Common myeloid progenitor, CD34-positive (primary cell): ENCODE measurements around the gene CD70.
A peak's percentile ranks its signal among the peaks of the same experiment; 100 is the strongest.
"Not testable (repeated sequence)": the region's sequence is repeated elsewhere in the genome, so short reads cannot be mapped to it uniquely, and the experiment has no call there.

ENCODE experiments used
- CTCF ChIA-PET: fragments of 350-600 bp; sonication (Branson Sonifier 250); formaldehyde crosslinking; loops from one replicate; lab custom pipeline; 2021; ENCODE audit warnings: antibody characterized with exemption; lab: Charles Lee
- POLR2A ChIA-PET: fragments of 350-600 bp; sonication (Branson Sonifier 250); formaldehyde crosslinking; loops from one replicate; lab custom pipeline; 2021; ENCODE audit warnings: antibody characterized with exemption; lab: Charles Lee
- DNase-seq, 3 donors: peaks; one replicate each; pipeline versions ENCODE4 v3.0.0 to v3.0.0-alpha.2; 2013
- H3K27ac ChIP-seq, 2 experiments: 1 replicate in 1 of 2; 2 replicates in 1 of 2; pipeline ENCODE4 v1.7.0; 2013; ENCODE audit warnings: inconsistent platforms in 2 of 2, low read length in 2 of 2, mild to moderate bottlenecking in 2 of 2, low read depth in 1 of 2, moderate library complexity in 1 of 2; ENCODE audit not compliant: severe bottlenecking in 2 of 2, insufficient read depth in 1 of 2, poor library complexity in 1 of 2
- H3K27me3 ChIP-seq, 5 experiments: replicated peaks in 2 of 5; 1 replicate in 3 of 5; 2 replicates in 2 of 5; pipeline versions ENCODE4 v1.6.1 to v1.7.0; 2013; ENCODE audit warnings: low read length in 4 of 5, mild to moderate bottlenecking in 2 of 5, moderate library complexity in 2 of 5, inconsistent platforms in 1 of 5; ENCODE audit not compliant: insufficient read depth in 5 of 5, control insufficient read depth in 4 of 5
- H3K36me3 ChIP-seq, 4 experiments: 1 replicate in 2 of 4; 2 replicates in 2 of 4; pipeline versions ENCODE4 v1.6.1 to v1.7.0; 2013; ENCODE audit warnings: low read length in 3 of 4, control low read depth in 1 of 4, mild to moderate bottlenecking in 1 of 4; ENCODE audit not compliant: control insufficient read depth in 4 of 4, insufficient read depth in 4 of 4
- H3K4me1 ChIP-seq, 4 experiments: 1 replicate in 3 of 4; 2 replicates in 1 of 4; pipeline versions ENCODE4 v1.6.1 to v1.7.1; 2013; ENCODE audit warnings: low read length in 3 of 4, mild to moderate bottlenecking in 3 of 4, control low read depth in 1 of 4, inconsistent platforms in 1 of 4, moderate library complexity in 1 of 4; ENCODE audit not compliant: control insufficient read depth in 4 of 4, insufficient read depth in 4 of 4; ENCODE audit errors: control extremely low read depth in 1 of 4
- H3K4me3 ChIP-seq, 7 experiments: 1 replicate in 4 of 7; 2 replicates in 3 of 7; pipeline versions ENCODE4 v1.5.1 to v1.7.0; 2013; ENCODE audit warnings: mild to moderate bottlenecking in 7 of 7, low read length in 6 of 7, moderate library complexity in 6 of 7, inconsistent platforms in 2 of 7, low read depth in 2 of 7, control low read depth in 1 of 7; ENCODE audit not compliant: insufficient read depth in 4 of 7, control insufficient read depth in 1 of 7; ENCODE audit errors: extremely low read depth in 1 of 7
- H3K9me3 ChIP-seq, 5 experiments: 1 replicate in 4 of 5; 2 replicates in 1 of 5; pipeline versions ENCODE4 v1.6.1 to v1.7.1; 2013; ENCODE audit warnings: low read length in 4 of 5, mild to moderate bottlenecking in 2 of 5, inconsistent platforms in 1 of 5, low read depth in 1 of 5, moderate library complexity in 1 of 5; ENCODE audit not compliant: control insufficient read depth in 4 of 5, insufficient read depth in 2 of 5; ENCODE audit errors: control extremely low read depth in 1 of 5
- WGBS: methylation state at CpG from one replicate; pipeline ENCODE4 v1.1.5; 2013; ENCODE audit not compliant: insufficient coverage; 5-methylcytosine and 5-hydroxymethylcytosine counted together

CD70 gene

GRCh38 chr19:6626764-6627163 lies 35.8 kb upstream of the CD70 start:
- CTCF ChIA-PET, result no interaction called here
- H3K36me3 ChIP-seq, result no peaks in the 10 kb centered on the region
- no peaks in the 10 kb centered on the region for H3K27me3 ChIP-seq
- no peak overlapping the region for H3K4me3 ChIP-seq
- H3K4me1 ChIP-seq, result no peaks in the 10 kb centered on the region
- no peak for DNase-seq
- POLR2A ChIA-PET, result no interaction called here
- peaks cover 0 to 10% (median 3%) of the 10 kb centered on the region in 5 experiments for H3K9me3 ChIP-seq
- no peak overlapping the region for H3K27ac ChIP-seq

GRCh38 chr19:6617374-6617773 lies 26.4 kb upstream of the CD70 start:
- ChIA-PET POLR2A (no interaction called here), CTCF (interaction anchor here (0.7 kb wide), 1 partner anchor 11 kb away, joined by 3 read pairs; no protein-coding TSS in a partner anchor)

GRCh38 chr19:6616011-6616410 lies 25.1 kb upstream of the CD70 start:
- POLR2A ChIA-PET, result no interaction called here
- Histone ChIP-seq H3K27ac (no peak overlapping the region), H3K4me1 (peaks cover 0 to 5% (median 0%) of the 10 kb centered on the region in 4 experiments), H3K4me3 (no peak overlapping the region), H3K27me3 (peaks cover 0 to 13% (median 5%) of the 10 kb centered on the region in 5 experiments), H3K9me3 (peaks cover 0 to 13% (median 6%) of the 10 kb centered on the region in 5 experiments), H3K36me3 (no peaks in the 10 kb centered on the region)
- CTCF ChIA-PET, result no interaction called here
- DNase-seq, result peak in 1 of 3 donors; percentile 32
- 95% methylated on average over 5 of the region's 6 CpGs for WGBS

More at GRCh38 chr19:6617374-6617773, 26.4 kb upstream of the CD70 start:
- Histone ChIP-seq H3K36me3 (no peaks in the 10 kb centered on the region), H3K27me3 (peaks cover 0 to 3% (median 2%) of the 10 kb centered on the region in 5 experiments), H3K4me3 (no peak overlapping the region), H3K4me1 (peaks cover 0 to 5% (median 0%) of the 10 kb centered on the region in 4 experiments), H3K9me3 (peaks cover 0 to 13% (median 6%) of the 10 kb centered on the region in 5 experiments), H3K27ac (no peak overlapping the region)
- no peak for DNase-seq
- no CpG with 5 or more reads among the region's 2 CpGs for WGBS

GRCh38 chr19:6613711-6614110 lies 22.8 kb upstream of the CD70 start:
- Histone ChIP-seq H3K27me3 (peaks cover 3 to 22% (median 11%) of the 10 kb centered on the region in 5 experiments), H3K36me3 (no peaks in the 10 kb centered on the region), H3K4me1 (peaks cover 0 to 5% (median 0%) of the 10 kb centered on the region in 4 experiments), H3K27ac (no peak overlapping the region), H3K9me3 (peaks cover 0 to 8% (median 6%) of the 10 kb centered on the region in 5 experiments), H3K4me3 (no peak overlapping the region)
- DNase-seq, result peak; percentile 48 to 87 (median 81)
- ChIA-PET CTCF (no interaction called here), POLR2A (no interaction called here)
- 10% methylated on average over 2 of the region's 6 CpGs for WGBS

DNA sequence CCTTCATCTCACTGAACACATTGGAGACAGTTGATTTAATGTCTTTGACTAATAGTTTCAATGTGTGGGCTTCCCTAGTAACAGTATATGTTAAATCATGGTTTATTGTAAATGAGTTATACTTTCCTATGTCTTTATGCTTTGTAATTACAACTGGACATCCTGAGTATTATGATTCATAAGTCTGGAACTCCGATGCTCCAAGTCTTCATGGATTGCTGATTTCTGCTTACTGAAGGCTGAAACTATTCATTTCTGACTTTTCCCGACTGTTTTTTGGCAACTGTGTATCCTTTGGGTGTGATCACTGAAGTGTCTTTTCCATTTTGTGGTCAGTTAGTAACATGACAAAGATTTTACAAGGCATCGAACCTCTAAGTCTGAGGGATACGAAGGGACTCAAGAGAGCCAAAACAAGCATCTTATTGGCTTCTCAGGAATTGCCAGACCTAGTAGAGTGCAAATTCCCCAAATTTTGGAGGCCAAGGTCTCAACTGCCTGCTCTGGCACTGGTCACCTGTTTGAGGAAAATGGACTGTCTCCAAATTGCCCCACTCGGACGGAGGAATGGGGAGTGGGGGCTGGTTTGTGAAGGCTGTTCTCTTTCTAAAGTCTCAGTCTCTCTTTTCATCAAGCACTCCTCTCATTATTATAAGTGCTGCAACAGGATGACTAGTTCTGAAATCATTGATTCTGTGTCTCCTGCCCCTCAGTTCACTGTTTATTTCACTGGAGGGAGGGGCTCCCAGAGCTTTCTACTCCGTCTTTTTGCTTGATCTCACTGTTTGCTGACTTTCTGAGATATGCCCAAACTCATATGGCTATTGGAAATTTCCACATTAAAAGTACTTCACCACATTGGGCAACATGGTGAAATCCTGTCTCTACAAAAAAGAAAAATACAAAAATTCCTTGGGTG lies 20.2 kb upstream of the CD70 start:
- Histone ChIP-seq H3K9me3 (no peaks in the 10 kb centered on the region), H3K36me3 (no peaks in the 10 kb centered on the region), H3K4me3 (no peak overlapping the region), H3K4me1 (peaks cover 0 to 5% (median 0%) of the 10 kb centered on the region in 4 experiments), H3K27ac (no peak overlapping the region), H3K27me3 (peaks cover 3 to 22% (median 9%) of the 10 kb centered on the region in 5 experiments)
- CTCF ChIA-PET, result no interaction called here
- no peak for DNase-seq
- 96% methylated on average over 4 of the region's 7 CpGs for WGBS
- POLR2A ChIA-PET, result no interaction called here

DNA sequence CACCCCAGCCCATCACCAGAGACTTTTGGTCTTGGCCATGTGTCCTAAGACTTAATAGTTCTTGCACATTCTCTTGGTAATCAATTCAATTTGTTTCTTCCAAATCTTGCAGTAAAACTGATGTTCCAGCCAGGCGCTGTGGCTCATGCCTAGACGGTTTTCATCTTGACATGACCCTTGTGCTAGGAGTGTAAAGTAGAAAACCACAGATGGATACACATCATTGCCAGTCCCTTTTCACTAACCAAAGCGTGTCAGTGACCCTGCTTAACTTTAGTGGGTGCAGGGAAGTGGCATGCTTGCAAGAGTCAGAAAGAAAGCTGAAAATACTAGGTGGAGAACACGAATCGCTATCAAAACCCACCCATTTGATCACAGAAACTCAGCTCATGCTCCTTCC lies 18.0 kb upstream of the CD70 start:
- WGBS, result 82% methylated on average over 3 of the region's 5 CpGs
- CTCF ChIA-PET, result no interaction called here
- peaks cover 3 to 22% (median 9%) of the 10 kb centered on the region in 5 experiments for H3K27me3 ChIP-seq
- no peaks in the 10 kb centered on the region for H3K36me3 ChIP-seq
- POLR2A ChIA-PET, result no interaction called here
- H3K9me3 ChIP-seq, result no peaks in the 10 kb centered on the region
- DNase-seq, result no peak
- peaks cover 0 to 6% (median 0%) of the 10 kb centered on the region in 4 experiments for H3K4me1 ChIP-seq
- H3K27ac ChIP-seq, result no peak overlapping the region
- no peak overlapping the region for H3K4me3 ChIP-seq

DNA sequence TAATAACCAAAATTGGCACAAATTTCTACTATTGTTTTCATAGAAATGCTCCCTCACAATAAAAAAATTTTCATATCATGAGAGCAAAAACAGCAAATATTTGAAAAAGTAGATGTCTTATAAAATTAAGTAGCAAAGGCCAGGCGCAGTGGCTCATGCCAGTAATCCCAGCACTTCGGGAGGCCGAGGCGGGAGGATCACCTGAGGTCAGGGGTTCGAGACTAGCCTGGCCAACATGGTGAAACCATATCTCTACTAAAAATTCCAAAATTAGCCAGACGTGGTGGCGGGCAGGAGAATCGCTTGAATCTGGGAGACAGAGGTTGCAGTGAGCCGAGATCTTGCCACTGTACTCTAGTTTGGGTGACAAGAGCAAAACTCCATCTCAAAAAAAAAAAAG lies 17.2 kb upstream of the CD70 start:
- H3K36me3 ChIP-seq, H3K4me3 ChIP-seq, H3K4me1 ChIP-seq, DNase-seq, CTCF ChIA-PET, H3K9me3 ChIP-seq, POLR2A ChIA-PET, H3K27ac ChIP-seq: not testable (repeated sequence)
- H3K27me3 ChIP-seq, result peaks cover 3 to 22% (median 9%) of the 10 kb centered on the region in 5 experiments
- 94% methylated on average over 6 of the region's 9 CpGs for WGBS
